Measurements from ENCODE around the gene TAAR9.

Gene TAAR9, protein sequence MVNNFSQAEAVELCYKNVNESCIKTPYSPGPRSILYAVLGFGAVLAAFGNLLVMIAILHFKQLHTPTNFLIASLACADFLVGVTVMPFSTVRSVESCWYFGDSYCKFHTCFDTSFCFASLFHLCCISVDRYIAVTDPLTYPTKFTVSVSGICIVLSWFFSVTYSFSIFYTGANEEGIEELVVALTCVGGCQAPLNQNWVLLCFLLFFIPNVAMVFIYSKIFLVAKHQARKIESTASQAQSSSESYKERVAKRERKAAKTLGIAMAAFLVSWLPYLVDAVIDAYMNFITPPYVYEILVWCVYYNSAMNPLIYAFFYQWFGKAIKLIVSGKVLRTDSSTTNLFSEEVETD

DNA sequence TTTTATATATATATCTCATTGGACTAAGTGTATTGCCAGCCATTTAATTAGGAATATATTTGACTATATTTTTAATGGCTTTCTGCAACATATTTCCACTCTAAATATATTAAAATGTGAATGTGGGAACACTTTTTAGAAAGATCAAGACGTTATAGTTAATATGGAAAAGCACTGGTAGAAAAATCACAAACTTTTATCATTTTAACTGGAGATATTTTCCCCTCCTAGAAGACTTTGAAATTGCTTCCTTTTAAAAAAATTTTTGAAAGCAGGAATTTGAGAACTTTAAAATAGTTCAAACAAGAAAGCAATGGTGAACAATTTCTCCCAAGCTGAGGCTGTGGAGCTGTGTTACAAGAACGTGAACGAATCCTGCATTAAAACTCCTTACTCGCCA, at the start of gene TAAR9:
Gene TAAR9 (plus strand): TSS at position 301 of the 400 bp plus-strand sequence. CDS start 13 bp downstream, at position 314.
- no peak for DNase-seq

DNA sequence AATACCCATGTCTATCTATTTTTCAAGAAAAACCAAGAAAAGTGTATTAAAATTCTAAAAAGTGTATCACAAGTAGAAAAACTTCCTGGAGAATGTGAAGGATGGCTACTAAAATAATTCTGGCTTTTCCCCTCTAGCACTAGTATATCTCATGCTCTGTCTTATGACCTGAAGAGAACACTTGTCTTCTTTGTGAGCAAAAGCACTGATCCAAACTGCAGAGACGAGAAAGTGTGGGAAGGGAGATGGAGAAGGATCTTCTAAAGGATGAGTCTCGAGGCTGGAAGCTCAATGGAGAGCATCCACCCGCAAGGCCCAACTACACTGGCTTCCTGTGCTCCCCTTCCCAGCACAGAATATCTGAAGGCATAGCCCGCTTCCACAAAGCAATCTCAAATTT, 48.7 kb upstream of the TAAR9 start:
- DNase-seq, result no peak

DNA sequence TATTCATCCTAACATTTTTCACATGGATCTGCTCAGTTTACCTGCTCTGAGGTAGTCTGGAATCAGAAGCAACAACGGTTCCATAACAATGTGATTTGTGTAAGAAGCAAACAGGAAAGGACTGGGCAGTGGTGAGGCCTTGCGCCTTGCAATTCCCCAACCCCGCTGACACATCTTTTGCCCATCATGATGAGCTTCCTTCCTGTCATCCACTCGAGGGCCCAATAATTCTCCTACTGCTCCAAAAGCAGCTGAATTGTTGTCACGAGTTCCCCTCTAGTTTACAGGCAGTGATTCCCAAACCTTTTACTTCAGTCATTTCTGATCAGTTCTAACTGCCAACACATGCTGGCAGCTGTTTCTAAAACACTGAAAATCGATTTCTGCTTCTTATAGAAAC, 48.1 kb upstream of the TAAR9 start:
- no peak for DNase-seq

DNA sequence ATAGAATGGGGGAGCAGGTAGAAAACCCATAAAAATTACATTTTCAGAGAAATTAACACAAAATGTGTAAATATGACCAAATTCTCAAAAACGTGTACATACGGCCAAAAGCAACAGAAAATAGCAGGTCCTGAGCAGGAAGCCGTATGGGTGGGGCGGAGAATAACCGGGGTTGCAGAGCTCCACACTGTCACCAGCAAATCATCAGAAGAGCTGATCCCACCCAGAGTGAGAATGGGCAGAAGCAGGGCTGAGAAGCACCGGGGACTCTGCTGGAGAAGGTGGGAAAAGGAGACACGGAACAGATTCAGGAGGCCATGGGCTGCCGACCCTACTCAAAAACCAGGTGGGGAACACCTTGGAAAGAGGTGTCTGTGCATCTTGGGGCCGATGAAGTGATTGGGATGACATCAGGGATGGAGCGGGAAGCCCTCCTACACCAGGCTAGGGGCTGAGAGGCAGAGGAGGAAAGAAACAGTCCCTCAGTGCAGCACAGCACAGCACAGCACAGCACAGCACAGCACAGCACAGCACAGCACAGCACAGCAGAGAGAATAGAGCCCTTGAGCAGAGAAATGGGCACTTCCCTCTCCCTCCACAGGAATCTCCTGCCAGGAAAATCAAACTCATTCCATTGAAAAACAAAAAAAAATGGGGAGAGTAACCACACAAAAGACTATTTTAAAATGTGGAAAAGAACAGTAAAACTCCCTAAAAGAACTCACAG, 47.4 kb upstream of the TAAR9 start:
- DNase-seq, result no peak

DNA sequence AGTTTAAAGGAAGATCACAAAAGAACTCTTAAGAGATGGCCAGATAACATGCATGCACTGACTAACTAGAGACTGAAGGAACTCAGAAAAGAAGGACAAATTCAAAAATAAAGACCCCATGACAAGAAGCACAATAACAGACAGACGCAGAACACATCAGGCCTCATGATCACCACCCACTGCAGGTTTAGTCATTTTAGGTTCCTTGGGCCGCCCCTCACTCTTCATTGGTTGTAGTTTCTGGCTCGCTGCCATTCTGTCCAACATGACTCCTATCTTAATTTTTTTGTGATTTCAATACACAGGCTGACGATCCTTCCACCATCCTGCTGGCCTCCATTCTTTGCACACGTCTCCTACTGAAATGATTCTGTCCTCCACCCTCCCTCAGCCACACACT, 46.8 kb upstream of the TAAR9 start:
- DNase-seq, result no peak

DNA sequence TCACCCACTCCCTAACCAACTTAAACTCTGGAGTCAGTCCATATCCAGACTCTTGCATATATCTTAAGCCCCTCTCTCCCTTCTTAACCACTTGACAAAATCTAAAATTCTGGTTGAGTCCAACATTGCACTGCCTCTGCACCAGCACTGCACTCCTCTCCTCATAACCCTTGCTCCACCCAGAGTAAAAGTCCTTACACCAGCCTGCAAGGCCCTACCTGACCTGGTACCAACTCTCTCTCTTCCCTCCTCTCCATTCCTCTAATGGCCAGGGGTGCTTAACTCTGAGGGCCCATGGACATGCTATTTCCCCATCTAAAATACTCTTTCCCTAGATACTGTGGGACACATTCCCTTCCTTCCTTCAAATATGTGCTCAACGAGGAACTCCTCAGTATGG, 46.2 kb upstream of the TAAR9 start:
- no peak for DNase-seq

DNA sequence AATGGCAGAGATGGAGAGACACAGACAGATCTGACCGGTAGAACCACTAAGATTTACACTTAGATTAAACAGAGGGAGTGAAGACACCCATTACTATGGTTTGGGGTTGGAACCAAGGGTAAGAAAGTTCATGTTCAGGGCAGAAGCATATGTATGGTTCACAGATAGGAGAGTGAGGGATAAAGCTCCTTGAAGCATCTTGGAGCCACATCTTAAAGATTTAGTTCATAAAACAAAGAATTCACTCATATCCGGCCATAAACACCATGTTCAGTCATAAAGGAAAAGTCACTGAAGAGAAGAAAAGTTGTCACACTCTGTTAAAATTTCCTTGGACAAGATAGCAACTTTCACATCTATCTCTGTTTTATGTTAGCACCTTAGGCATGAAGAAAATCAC, 43.1 kb upstream of the TAAR9 start:
- no peak for DNase-seq

DNA sequence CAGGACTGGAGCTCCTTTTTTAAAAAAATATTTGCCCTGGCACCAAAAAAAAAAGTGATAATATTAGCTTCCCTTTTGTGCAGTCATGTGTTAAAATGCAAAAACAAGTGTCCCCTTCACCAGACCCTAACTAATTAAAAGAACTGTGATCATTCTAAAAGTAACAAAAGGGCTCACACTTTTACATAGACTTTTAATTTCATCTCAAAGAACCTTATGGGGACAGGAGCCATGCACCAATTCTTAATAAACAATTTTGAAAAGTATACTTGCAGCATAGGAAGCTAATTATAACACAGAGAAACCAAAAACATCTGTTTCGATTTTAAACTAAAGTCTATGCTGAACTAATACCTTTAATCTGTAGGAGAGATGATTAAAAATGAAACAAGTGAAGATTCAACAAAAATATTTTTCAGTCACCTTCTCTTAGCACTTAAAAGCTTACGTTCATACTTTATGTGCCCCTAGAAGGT, 42.4 kb upstream of the TAAR9 start:
- DNase-seq, result no peak

DNA sequence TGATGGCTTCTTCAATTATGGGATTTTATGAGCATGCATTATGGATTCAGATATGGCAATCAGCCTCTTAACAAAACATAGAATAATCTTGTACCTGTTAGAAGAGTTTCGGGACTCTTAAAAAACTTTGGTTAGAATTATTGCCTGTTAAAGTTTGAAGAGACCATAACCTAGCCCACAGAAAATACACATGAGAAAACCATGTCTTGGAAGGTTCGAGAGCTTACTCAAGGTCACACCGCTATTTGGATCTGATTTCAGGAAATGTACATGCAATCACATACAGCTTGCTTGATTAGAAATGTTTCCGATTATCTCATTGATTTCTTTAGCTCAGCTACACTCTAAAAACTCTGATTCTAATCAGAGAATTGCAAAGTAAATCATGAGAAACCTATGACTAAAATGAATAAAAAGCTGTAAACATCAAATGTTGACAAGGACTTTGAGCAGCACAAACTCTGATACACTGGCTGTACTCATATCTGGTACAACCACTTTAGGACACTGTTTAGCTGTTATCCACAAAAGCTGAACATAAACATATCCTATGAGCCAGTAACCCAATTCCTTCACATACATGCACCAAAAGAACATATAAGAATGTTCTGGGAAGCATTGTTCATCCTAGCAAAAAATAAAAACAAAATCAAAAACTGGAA, 41.4 kb upstream of the TAAR9 start:
- DNase-seq, result no peak

DNA sequence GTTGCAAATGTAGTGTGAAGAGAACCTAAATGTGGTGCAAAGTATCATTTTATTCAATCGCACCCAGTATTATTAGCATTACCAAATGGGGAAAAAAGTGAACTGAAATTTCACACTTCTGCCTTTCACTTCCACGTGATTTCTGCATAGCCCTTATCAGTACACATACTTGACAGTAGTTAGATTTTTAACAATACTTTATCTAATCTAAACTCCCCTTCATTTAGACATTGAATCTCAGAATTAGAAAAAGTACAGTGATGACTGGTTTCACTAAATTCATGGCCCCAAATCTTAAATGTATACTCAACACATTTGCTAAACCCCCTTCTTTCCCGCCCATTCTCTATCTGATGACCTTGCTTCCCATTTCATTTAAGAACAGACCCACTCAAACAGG, 39.4 kb upstream of the TAAR9 start:
- DNase-seq, result no peak

DNA sequence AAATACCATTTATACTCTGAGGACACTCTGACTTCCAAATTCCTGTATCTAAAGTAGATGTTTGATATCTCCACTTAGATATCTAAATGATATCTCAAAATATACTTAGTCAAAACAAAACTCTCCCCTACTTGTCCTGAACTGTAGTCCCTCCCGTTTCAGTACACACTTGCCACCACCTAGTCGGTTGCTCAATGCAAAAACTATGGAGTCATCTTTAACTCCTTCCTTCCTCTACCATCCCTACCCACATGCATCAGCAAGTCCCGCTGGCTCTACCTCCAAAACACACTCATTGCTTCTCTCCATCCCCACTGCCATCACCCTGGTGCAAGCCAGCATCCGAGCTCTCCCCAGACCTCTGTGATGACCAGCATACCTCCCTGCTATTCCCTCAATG, 38.3 kb upstream of the TAAR9 start:
- DNase-seq, result no peak

DNA sequence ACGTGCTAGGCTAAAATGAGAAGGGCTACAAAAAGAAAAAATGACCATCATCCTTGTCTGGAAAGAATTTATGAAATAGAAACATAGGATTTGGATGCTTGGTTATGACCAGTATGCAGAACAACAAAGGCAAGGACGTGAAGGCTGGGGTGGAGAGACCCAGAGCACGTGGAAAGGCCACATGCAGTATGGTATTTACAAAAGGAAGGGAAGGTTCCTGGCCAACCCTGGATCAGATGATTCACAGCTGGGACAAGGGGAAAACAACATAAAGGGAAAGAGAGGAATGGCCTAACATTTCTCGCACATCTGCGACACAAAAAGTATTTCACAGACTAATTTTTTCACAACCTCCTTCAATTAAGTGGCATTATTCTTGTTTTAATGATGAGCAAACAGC, 33.3 kb upstream of the TAAR9 start:
- no peak for DNase-seq

DNA sequence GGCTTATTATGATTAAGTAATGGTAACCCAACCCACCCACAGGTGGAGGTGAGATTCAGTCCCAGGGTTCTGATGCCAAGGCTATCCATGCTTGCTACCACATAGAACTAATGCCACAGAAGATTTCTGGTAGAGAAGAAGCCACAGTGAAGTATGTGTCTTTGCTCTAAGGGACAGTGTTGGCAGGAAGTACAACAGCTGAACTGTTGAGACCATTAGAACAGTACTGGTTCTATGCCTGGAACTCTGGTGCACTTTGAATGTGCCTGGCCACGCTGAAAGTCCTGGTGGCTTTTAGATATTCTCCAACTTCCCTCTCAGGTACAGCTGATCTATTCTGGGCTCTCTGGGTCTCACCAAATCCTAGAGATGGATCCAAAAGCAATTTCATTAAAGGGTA, 32.9 kb upstream of the TAAR9 start:
- no peak for DNase-seq

DNA sequence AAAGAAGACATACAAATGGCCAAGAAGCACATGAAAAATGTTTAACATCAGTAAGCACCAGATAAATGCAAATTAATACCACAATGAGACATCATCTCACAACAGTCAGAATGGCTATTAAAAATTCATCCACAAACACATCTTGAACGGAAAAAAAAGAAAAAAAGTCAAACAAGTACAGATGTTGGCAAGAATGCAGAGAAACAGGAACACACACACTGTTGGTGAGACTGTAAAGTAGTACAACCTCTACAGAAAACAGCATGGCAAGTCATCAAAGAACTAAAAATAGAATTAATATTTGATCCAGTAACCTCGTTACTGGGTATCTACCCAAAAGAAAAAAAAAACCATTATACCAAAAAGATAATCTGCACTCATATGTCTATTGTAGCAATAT, 31.6 kb upstream of the TAAR9 start:
- no peak for DNase-seq

DNA sequence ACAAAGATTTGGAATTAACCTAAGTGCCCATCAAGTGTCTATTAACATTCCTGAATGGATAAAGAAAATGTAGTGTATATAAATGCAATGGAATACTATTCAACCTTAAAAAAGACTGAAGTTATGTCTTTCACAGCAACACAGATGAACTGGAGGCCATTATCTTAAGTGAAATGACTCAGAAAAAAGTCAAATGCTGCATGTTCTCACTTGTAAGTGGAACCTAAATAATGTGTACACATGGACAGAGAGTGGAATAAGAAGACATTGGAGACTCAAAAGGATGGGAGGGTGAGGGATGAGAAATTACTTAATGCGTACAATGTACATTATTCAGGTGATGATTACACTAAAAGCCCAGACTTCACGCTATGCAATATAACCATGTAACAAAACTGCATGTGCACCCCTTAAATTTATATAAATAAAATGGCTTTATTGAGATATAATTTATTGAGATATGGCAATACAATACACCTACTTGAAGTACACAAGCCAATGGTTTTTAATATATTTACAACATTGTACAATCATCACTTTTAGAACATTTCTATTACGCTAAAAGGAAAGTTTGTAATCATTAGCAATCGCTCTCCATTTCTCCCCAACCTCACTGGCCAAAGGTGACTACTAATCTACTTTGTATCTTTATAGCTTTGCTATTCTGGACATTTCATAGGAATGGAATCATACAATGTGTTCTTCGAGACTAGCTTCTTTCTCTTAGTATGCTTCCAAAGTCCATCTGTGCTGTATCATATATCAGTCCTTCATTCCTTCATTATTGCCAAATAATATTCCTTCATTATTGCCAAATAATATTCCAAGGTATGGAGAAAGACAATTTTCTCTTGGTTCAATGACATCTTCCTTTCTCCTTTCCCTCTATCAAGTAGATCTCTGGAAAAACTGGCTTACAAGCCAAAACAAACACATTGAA, 30.9 kb upstream of the TAAR9 start:
- no peak for DNase-seq

DNA sequence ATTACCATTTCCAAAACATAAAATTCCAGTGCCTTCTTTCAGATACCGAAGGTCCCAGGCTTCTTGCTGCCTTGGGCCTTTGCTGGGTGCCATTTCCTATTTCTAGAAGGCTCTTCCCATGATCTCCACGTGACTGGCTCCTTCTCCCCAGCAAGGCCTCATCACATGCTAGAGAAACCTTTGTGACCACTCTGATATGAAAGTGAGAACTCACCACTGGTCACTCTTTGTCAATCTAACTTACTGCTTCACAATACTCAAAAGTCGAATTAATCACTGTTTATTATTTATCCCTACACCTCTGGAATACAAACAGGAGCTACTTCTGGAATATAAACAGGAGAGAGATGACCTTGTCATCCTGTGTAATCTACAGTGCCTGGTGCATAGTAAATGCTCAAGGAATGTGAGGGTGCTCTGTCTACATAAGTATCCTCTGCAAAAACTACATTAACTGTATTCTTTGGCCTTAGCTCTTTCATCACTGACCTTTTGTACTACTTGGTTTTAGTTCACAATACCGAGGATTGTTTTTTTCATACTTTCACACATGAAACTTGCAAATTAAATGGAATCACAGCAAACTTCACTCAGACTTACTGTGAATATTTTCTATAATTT, 26.8 kb upstream of the TAAR9 start:
- no peak for DNase-seq

DNA sequence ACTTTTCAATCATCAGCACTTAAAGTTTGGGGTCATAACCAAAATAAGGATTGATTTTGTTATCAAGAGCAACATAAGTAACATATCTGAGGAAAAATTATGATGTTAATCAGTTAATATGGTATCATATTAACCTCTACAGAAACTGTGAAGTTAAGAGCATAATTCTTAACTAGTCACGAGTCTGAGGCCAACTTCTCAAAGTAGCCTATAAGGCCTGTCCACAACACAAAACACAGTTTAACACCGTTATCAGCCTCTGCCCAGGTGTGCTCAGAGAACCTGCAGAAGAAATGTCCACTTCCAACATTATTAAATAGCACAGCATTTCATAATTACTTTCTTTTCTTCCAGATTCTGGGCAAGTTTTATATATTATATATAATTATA, 26.3 kb upstream of the TAAR9 start:
- no peak for DNase-seq

DNA sequence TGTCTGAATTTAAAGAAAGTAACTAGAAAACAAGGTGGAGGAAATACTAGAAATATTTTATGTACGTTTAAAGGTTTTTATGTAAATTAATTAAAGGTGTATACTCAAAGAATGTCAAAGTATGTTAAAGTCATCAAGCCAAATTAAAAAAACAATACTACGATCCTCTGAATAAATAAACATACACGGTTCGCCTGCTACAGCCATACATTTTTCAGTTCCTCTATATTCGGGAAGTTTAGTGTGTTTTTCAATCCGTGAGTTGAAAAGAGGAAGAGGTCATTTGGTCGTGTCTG, 25.8 kb upstream of the TAAR9 start:
- DNase-seq, result no peak

DNA sequence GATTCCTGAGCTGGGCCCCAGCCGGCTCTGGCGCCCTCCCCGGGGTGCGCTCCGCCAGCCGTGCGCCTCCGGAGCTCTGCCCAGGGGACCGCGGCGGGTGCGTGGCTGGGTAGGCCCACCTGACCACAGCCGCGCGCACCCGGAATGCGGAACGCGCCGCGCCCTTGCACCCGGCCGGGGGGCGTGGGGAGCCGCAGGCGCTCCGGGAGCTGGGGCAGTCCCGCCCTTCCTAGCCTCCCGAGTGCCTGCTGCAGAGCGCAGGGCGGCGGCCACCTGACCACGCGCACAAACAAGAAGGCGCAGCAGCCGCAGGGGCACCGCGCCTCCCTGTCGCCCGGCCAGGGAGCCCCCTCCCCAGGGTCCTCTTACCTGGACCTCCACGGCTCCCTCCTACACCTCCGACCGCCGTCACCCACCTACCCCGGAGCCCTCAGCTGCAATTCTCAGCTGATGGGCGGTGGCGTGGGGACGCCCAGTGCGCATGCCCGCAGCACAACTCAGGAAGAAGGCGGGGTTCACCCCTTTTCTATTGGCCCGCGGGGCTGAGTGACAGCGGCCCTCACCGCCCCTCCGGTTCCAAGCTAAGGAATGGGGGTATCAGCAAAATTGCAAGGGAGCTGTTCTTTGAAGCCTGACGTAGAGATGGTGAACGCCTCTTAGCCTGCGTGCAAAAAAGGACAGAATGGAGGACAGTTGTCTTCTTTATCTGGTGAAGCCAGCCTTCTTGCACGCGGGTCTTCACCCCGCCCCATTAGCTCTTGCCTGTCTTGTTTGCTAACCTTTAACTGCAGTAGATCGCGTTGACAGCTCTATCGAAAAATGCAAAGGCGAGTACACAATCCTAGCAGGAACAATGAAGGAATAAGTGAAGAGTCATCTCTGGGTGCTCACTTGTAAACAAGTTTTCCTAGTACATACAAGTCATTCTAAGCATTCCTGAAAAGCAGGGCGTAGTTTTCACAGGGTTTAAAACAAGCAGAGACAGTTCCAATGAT, 25.1 kb upstream of the TAAR9 start, which contains the start of gene STX7:
Gene STX7 (minus strand): TSS at position 479 of the 995 bp plus-strand sequence. CDS start 9,586 bp downstream, outside the sequence.
- peak; percentile 45 for DNase-seq

DNA sequence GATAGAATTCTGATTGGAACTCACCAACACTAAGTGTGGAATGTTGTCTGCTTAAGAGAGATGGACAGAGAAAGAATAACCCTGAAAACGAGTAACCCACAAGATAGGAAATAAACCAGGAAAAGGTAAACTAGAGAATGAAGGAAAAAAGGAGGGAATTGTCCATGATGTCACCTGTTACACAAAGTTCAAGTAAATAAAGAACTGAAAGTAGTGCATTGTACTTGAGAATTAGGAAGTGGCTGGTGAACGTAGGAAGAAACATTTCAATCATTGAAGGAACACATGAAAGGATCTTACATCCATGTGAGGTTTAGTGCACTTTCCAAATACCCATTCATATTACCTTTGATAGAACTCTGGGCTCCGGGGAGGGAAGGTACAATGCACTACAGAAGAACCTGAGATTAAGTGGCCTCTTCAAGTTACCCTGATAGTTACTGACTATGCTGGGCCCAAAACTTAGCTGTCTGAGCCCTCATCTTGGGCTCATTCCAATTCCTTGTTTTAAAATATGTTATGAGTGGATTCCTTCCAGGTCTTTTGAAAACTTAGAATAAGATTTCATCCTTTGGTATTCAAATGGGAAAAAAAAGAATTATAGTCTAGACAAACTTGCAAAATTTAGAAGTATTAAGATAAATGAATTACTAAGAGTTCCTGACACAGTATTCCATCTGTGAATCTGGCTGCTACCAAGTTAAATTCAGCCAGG, 24.1 kb upstream of the TAAR9 start:
- no peak for DNase-seq
